Pancreas (tissue), 10 donors: ENCODE measurements around the gene GOLT1A. TPM values are rescaled to one million over a fixed set of nuclear protein-coding genes. Genes with fewer than 3 reads are reported as not detected.
A peak's percentile ranks its signal among the peaks of the same experiment; 100 is the strongest.

Experiments
- ATAC-seq, 4 donors: fragments of 200-7000 bp; cut with Tn5 transposase; one replicate each; pipeline versions ENCODE4 v1.8.0 to v1.9.1; 2020; ENCODE audit warnings: mild to moderate bottlenecking in 4 of 4, moderate library complexity in 4 of 4
- DNase-seq, 6 donors: peaks; one replicate each; pipeline ENCODE4 v3.0.0-alpha.2; 2020
- FAIRE-seq: peaks from 2 replicates; lab custom pipeline; 2012; peaks lifted over from hg19 to GRCh38; lab: Jason Lieb, UNC
- H3K27ac ChIP-seq, 4 donors: fragments of 200-600 bp; sonication (generic); 1 replicate in 3 of 4; 2 replicates in 1 of 4; pipeline versions ENCODE4 v1.5.0 to v1.8.0; 2020
- H3K27me3 ChIP-seq, 4 donors: fragments of 200-600 bp; one replicate each; pipeline ENCODE4 v1.8.0; 2021
- H3K36me3 ChIP-seq, 3 donors: fragments of 200-600 bp; sonication (generic) in 1 of 3; one replicate each; pipeline versions ENCODE4 v1.5.0 to v1.8.0; 2020 to 2021
- H3K4me1 ChIP-seq, 3 donors: fragments of 200-600 bp; one replicate each; pipeline ENCODE4 v1.8.0; 2021
- H3K4me3 ChIP-seq, 4 donors: fragments of 200-600 bp; sonication (generic) in 2 of 4; one replicate each; pipeline versions ENCODE4 v1.5.0 to v1.8.0; 2020 to 2021
- H3K9me3 ChIP-seq, 4 donors: fragments of 200-600 bp; one replicate each; pipeline ENCODE4 v1.8.0; 2021
- WGBS, 2 donors: extraction: QIAGEN DNeasy Blood & Tissue Kit; methylation state at CpG; one replicate each; pipeline ENCODE4 v1.1.7; 2013; 5-methylcytosine and 5-hydroxymethylcytosine counted together
- intact Hi-C, 3 donors: fragments of 100-400 bp; cut with DNase I; formaldehyde crosslinking; loops; one replicate each; pipeline versions ENCODE4 v1.11.1 to v1.14.2; 2022
- polyA plus RNA-seq, 2 donors: library from polyadenylated mRNA; stranded (reverse); fragments of 200-250 nt; gene quantifications; one replicate each; pipeline ENCODE4 v1.2.3, GENCODE V29; 2013
- total RNA-seq, 6 donors: library from RNA; stranded (reverse); fragmentation: NEBNext Ultra II Directional in 4 of 6; extraction: Animal tissue kit (Norgen Biotek cat#: 25700) in 4 of 6; gene quantifications; one replicate each; pipeline versions ENCODE4 v1.2.1 to v1.2.4, GENCODE V29; 2021 to 2023
- TF ChIP-seq, protein P1 (sequence below), 4 donors: fragments of 200-600 bp; sonication (generic) in 3 of 4; IDR thresholded peaks; one replicate each; pipeline versions ENCODE4 v1.5.0 to v1.8.0; 2021; ENCODE audit warnings: antibody characterized with exemption in 4 of 4
- donor health status: healthy with polysubstance abuse.
- donor health status: DM: no; HTN: no; CAD: no; lungs with moderate emphysema.
- donor health status: DM: no; HTN: no; CAD: no.
- donor health status: control.
- donor health status: control.
- donor health status: Bipolar disorder and iron deficiency.
- donor health status: DM: yes; HTN: yes; CAD: no.
- donor health status: DM: no; HTN: no; CAD: no.
- donor health status: DM: no; HTN: no; CAD: no.
- donor health status: DM: yes; HTN: yes; CAD: no.

The GOLT1A gene
- total and polyA plus RNA-seq, 8 donors: 6.0 to 38.8 (median 8.4) TPM

- Histone ChIP-seq H3K36me3 (no peaks in the 10 kb centered on the region), H3K4me3 (no peak overlapping the region), H3K27ac (no peak overlapping the region), H3K4me1 (no peaks in the 10 kb centered on the region), H3K9me3 (no peaks in the 10 kb centered on the region), H3K27me3 (no peaks in the 10 kb centered on the region)
- FAIRE-seq (no peak), ATAC-seq (no peak), DNase-seq (no peak)
- 86 to 93% methylated on average over 5 of the region's 5 CpGs for WGBS, 2 donors
- TF ChIP-seq, protein P1, sequence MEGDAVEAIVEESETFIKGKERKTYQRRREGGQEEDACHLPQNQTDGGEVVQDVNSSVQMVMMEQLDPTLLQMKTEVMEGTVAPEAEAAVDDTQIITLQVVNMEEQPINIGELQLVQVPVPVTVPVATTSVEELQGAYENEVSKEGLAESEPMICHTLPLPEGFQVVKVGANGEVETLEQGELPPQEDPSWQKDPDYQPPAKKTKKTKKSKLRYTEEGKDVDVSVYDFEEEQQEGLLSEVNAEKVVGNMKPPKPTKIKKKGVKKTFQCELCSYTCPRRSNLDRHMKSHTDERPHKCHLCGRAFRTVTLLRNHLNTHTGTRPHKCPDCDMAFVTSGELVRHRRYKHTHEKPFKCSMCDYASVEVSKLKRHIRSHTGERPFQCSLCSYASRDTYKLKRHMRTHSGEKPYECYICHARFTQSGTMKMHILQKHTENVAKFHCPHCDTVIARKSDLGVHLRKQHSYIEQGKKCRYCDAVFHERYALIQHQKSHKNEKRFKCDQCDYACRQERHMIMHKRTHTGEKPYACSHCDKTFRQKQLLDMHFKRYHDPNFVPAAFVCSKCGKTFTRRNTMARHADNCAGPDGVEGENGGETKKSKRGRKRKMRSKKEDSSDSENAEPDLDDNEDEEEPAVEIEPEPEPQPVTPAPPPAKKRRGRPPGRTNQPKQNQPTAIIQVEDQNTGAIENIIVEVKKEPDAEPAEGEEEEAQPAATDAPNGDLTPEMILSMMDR (IDR thresholded peaks at IDR 0.05): no peak
- intact Hi-C loops: no loop called here
Measured at GRCh38 chr1:204153667-204154066, 60.1 kb downstream of the GOLT1A start.

- peak overlapping the region; percentile 57 to 84 (median 76) for H3K4me3 ChIP-seq
- no peaks in the 10 kb centered on the region for H3K27me3 ChIP-seq
- TF ChIP-seq, protein P1 (IDR thresholded peaks at IDR 0.05): no peak
- intact Hi-C loops: no loop called here
- no peaks in the 10 kb centered on the region for H3K9me3 ChIP-seq
- DNase-seq (peak in 4 of 6 donors; percentile 20 to 77 (median 32)), FAIRE-seq (no peak), ATAC-seq (peak; percentile 5 to 41 (median 16))
- H3K4me1 ChIP-seq: no peaks in the 10 kb centered on the region
- 38 to 39% methylated on average over 24 to 25 of the region's 25 CpGs for WGBS, 2 donors
- no peak overlapping the region for H3K27ac ChIP-seq
- H3K36me3 ChIP-seq: no peaks in the 10 kb centered on the region
Measured at GRCh38 chr1:204152310-204153044, 61.3 kb downstream of the GOLT1A start.

- H3K27ac ChIP-seq: peak within 1 kb of the TSS in 3 of 4 donors; percentile 31 to 69 (median 48)
- no peaks in the 10 kb centered on the region for H3K36me3 ChIP-seq
- H3K9me3 ChIP-seq: no peaks in the 10 kb centered on the region
- intact Hi-C loops: no loop called here
- peak; percentile 68 to 86 (median 82) for ATAC-seq
- WGBS, 2 donors: 0 to 1% methylated on average over 32 to 94 of the region's 94 CpGs
- TF ChIP-seq, protein P1 (IDR thresholded peaks at IDR 0.05): no peak
- peak; percentile 64 to 87 (median 74) for DNase-seq
- peak within 1 kb of the TSS; percentile 57 to 84 (median 76) for H3K4me3 ChIP-seq
- H3K4me1 ChIP-seq: no peaks in the 10 kb centered on the region
- FAIRE-seq: no peak
- no peaks in the 10 kb centered on the region for H3K27me3 ChIP-seq
Measured at GRCh38 chr1:204151552-204152309, 62.1 kb downstream of the GOLT1A start, which contains the start of gene ETNK2. Gene ETNK2, minus strand, starts transcription at chr1:204152044. Its CDS starts 192 bp downstream, at chr1:204151852.

- Histone ChIP-seq H3K27me3 (no peaks in the 10 kb centered on the region), H3K27ac (peak overlapping the region in 3 of 4 donors; percentile 31 to 69 (median 48)), H3K4me3 (peak overlapping the region; percentile 57 to 84 (median 76)), H3K4me1 (no peaks in the 10 kb centered on the region), H3K36me3 (no peaks in the 10 kb centered on the region), H3K9me3 (no peaks in the 10 kb centered on the region)
- no peak for FAIRE-seq
- DNase-seq: peak in 5 of 6 donors; percentile 30 to 79 (median 37)
- ATAC-seq: peak; percentile 29 to 46 (median 37)
- TF ChIP-seq, protein P1 (IDR thresholded peaks at IDR 0.05): no peak
- intact Hi-C loops: no loop called here
- WGBS, 2 donors: 30 to 35% methylated on average over 29 to 33 of the region's 33 CpGs
Measured at GRCh38 chr1:204150702-204151551, 62.9 kb downstream of the GOLT1A start.
